ENCODE data around the gene SLC24A3.

Gene SLC24A3

DNA sequence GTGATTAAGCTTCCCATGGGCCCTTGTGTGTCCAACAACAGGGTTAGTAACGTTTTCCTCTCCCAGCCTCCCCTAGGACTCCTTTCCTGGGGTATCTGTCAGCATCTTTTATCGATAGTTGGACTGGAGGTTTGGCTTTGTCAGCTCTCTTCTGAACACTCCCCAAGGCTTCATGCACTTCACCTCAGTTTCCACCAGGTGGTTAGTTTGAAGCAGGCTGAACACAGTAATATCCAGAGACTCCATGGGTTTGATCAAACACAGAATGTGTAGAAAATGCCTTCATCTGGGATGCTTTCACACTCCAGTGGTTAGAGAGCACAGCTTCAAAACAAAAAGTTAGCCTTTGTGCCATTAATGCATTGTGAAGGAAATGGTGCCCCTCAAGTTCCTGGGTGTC is 139.1 kb downstream of the SLC24A3 start:
- DNase-seq = no peak

GRCh38 chr20:19354950-19355349 is 142.5 kb downstream of the SLC24A3 start:
- no peak for DNase-seq

GRCh38 chr20:19361790-19362189 is 149.3 kb downstream of the SLC24A3 start:
- DNase-seq = no peak

- no peak for DNase-seq
Measured at GRCh38 chr20:19363476-19363875, 151.0 kb downstream of the SLC24A3 start.

DNA sequence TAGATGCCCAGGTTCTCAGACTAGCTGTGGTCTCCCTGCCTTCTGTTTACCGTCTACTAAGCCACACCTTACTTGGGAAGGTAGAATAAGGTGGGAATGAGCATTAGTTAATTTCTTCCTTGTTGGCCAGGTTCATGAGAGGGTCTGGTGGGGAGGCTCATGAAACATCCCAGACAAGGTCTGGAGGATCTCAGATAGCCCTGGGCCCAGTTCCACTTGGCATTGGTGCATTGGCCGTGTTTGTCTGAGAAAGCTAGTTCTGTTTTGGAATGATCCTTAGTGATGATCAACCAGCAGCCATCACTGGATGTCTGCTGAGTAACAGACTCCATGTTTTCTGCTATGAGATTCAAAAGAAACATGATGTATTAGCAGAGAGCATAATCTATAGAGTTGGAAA is 155.1 kb downstream of the SLC24A3 start:
- DNase-seq = no peak

DNA sequence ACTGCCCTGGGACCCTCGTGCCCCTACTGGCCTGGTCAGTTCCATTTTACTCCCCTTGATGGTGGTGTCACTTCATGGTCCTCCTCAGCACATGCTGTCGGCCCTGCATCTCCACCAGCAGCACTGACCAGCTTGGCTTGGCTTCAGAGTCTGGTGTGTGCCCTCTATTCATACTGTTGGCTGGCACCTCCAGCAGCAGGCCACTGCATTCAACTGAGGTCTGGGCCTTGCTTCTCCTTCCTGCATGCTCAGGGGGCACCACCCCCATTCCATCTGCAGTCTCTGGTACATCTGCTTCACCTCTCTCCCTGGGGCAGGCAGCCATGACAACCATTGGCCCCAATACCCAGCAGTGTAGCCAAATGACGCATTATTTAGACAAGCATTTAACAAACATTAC is 155.9 kb downstream of the SLC24A3 start:
- no peak for DNase-seq

GRCh38 chr20:19370076-19371075 is 157.9 kb downstream of the SLC24A3 start:
- DNase-seq = no peak

DNA sequence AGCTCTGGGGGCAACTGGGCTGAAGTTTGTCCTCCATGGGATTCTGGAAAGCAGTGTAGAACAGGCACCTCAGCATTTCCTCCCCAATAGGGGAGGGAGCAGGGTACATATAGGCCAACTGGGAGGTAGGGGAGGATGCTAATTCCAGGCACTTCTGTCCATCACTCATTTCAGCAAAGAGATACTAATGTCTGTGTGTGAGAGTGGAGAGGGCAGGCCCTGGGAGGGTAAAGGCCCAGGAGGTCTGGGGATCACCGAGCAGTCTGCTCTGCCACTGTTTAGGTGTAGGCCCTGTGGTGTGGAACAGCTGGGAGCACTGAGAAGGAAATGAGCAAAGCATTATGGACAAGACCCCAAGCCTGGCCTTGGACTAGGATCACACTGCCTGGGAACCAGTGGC is 158.7 kb downstream of the SLC24A3 start:
- DNase-seq = no peak

GRCh38 chr20:19374216-19374615 is 161.8 kb downstream of the SLC24A3 start:
- DNase-seq = no peak

- no peak for DNase-seq
Measured at GRCh38 chr20:19375395-19375794, 163.0 kb downstream of the SLC24A3 start.

GRCh38 chr20:19375801-19376200 is 163.4 kb downstream of the SLC24A3 start:
- DNase-seq = no peak

DNA sequence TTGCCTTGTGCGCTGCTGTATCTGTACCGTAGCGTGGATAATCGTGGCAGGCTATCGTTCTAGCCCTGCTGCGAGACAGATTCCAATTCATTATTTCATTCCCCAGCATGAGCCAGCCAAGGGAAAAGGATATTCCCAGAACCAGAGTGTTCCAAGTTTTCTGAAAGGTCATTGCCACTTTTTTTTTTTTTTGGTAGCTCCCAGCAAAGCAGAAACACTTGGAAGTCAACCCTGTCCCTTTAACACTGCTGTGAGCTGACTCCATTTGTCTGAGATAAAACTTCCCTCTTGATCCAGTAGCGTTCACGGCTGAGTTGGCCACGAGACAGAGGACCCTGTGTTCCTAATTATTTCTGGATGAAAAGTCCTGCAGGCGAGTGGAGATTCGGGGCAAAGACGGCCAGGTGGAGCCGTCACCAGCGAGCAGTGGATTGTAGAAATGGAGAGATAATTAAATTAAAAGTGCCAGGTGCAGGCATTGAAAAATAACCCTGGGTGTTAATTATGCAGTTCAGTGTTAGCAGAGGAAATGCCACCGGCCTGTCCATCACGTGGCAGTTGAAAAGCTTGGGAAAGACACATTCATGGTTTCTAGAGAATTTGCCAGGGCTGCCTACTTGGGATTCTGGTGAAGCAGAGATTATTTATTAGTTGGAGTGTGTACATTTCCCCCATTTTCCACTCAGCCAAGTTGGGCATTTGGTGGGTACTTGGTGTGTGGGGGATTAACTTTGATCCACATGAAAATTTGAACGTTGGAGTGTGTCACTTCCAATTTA is 164.2 kb downstream of the SLC24A3 start:
- no peak for DNase-seq

GRCh38 chr20:19378058-19378457 is 165.6 kb downstream of the SLC24A3 start:
- DNase-seq = no peak

GRCh38 chr20:19380211-19380610 is 167.8 kb downstream of the SLC24A3 start:
- DNase-seq = no peak

DNA sequence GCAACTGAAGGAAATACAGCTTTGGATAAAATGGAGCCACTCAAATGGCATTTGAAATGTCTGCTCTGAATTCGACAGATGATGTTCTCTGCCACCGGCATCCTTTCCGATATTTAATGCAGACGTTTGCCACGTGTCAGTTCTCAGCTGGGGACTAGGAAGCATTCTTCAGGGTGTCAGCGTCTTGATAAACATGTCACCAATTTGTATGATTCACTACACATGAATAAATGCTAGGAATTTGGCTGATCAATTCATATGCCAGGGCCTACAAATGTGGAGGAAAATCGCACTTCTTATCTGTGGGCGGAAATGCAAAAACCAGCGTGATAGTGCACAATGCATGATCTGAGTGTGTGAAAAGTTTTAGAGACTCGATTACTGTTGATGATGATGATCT is 169.5 kb downstream of the SLC24A3 start:
- no peak for DNase-seq

DNA sequence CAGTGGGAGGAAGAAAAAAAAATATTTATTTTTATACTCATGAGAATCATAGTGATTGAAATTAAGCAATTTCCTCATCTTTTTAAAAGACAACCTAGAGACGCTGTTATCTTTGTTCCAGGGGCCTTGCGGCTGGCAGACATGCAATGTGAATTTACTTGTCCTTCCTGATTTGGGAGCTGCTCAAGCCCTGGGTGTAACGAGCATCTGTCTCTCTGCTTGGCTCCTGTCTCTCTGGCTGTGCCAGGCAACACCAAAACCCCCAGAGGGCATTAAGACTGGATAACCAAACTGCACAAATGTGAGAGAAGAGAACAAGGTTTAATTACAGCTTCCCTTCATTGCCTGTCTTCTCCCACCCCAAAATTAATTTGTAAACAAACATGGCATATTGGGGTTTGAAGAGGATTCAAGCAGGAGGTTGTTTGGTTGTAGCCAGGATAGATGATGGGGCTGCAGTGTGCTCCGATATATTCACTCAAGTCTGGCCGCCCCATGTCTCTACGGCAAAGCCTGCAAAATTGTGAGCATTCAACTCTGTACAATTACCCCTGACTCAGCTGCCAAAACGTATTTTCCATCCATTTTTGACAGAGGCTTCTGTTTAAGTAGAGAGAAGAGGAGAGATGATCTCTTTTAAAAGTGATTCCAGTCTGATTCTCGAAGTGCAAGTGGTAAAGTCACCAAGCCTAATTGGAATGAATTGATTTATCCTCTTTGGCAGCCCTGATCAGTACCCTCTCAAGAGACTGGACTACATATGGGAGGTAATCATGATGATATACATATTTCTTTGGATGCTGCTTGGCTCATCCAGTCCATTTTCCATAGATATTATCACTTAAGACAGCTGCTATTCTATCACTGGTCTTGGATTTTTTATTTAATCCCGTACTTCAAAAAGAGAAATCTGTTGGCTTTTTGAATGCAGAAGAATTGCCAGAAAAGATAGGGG is 170.2 kb downstream of the SLC24A3 start:
- no peak for DNase-seq

DNA sequence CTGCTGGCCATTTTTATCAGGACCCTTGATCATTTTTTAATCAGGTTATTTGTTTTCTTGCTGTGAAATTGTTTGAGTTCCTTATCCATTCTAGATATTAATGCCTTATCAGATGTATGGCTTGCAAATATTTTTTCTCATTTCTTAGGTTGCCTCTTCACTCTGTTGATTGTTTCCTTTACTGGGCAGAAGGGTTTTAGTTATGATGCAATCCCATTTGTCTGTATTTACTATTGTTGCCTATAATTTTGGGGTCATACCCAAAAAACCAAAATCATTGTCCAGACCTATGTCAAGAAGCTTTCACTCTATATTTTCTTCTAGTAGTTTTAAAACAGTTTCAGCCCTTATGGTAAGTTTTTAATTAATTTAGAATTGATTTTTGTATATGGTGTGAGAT is 172.5 kb downstream of the SLC24A3 start:
- DNase-seq = no peak

- no peak for DNase-seq
Measured at GRCh38 chr20:19387251-19387650, 174.8 kb downstream of the SLC24A3 start.

GRCh38 chr20:19392344-19393130 is 180.1 kb downstream of the SLC24A3 start:
- no peak for DNase-seq

DNA sequence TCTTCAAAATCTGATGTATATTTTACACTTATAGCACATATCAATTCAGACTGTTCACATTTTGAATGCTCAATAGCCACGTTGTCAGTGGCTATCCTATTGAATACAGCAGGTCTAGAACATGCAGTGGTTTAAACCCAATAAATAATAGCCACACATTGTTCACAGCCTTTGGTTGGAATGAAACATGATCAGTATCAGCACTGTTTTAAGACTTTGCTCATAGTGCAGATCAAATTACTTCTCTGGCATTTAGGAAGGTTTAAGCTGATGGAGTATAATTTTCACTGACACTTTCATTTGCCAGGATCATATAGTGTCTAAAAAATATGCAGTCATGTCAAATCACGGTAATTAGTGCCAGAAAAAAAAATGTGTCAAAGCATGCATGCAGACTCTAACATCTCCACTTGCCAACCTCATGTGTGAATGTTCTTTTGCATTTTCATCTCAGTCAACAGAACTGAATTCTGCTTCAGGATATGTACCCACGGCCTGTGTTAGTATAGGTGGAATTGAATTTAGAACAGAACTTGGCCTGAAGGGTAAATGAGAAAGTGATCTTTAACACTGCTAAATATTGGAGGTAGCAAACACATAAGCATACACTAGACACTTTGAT is 184.1 kb downstream of the SLC24A3 start:
- no peak for DNase-seq

DNA sequence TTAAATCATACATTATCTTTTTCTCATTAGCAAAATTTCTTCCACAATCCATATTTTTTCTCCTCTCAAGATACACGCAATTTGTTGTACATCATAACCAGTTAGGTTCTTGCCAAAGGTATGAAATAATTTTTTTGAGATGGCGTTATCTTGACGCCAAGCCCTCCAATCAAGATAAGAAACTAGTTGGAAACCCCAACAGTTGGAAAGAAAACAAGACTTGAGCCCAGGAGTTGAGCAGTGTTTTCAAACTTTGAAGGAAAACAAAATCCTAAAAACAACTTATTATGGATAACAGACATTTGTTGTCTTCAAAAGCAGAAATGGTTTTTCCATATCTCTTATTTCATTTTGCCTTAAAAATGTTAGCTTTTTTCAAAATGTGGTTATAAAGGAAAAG is 184.8 kb downstream of the SLC24A3 start:
- no peak for DNase-seq

Data from RPMI8226 (cell line).